ENCODE measurements around the gene MCC. TPM values are rescaled to one million over a fixed set of nuclear protein-coding genes. Genes with fewer than 3 reads are reported as not detected.

MCC gene
- polyA plus RNA-seq, 4 donors = 27.6 to 33.3 (median 31.7) TPM

GRCh38 chr5:113373426-113373825, 114.8 kb downstream of the MCC start:
- no peak for DNase-seq (ENCODE audit: low read depth in 4 of 4, low spot score in 2 of 4)

- peak in 3 of 4 donors; percentile 13 to 52 (median 46) for DNase-seq (ENCODE audit: low read depth in 4 of 4, low spot score in 2 of 4)
Observed at GRCh38 chr5:113371721-113372196, 116.5 kb downstream of the MCC start.

- DNase-seq (ENCODE audit: low read depth in 4 of 4, low spot score in 2 of 4) = no peak
Observed at GRCh38 chr5:113367586-113367985, 120.7 kb downstream of the MCC start.

GRCh38 chr5:113364466-113364865, 123.8 kb downstream of the MCC start:
- no peak for DNase-seq (ENCODE audit: low read depth in 4 of 4, low spot score in 2 of 4)

GRCh38 chr5:113361701-113362100, 126.6 kb downstream of the MCC start:
- DNase-seq (ENCODE audit: low read depth in 4 of 4, low spot score in 2 of 4) = no peak

- no peak for DNase-seq (ENCODE audit: low read depth in 4 of 4, low spot score in 2 of 4)
Observed at GRCh38 chr5:113359419-113359818, 128.8 kb downstream of the MCC start.

- no peak for DNase-seq (ENCODE audit: low read depth in 4 of 4, low spot score in 2 of 4)
Observed at GRCh38 chr5:113358696-113359095, 129.6 kb downstream of the MCC start.

- DNase-seq (ENCODE audit: low read depth in 4 of 4, low spot score in 2 of 4) = no peak
Observed at GRCh38 chr5:113357696-113358476, 130.4 kb downstream of the MCC start.

- no peak for DNase-seq (ENCODE audit: low read depth in 4 of 4, low spot score in 2 of 4)
Observed at GRCh38 chr5:113356487-113356886, 131.8 kb downstream of the MCC start.

GRCh38 chr5:113354055-113354454, 134.2 kb downstream of the MCC start:
- DNase-seq (ENCODE audit: low read depth in 4 of 4, low spot score in 2 of 4) = no peak

- no peak for DNase-seq (ENCODE audit: low read depth in 4 of 4, low spot score in 2 of 4)
Observed at GRCh38 chr5:113347572-113347971, 140.7 kb downstream of the MCC start.

- no peak for DNase-seq (ENCODE audit: low read depth in 4 of 4, low spot score in 2 of 4)
Observed at GRCh38 chr5:113344973-113345940, 143.0 kb downstream of the MCC start.

- no peak for DNase-seq (ENCODE audit: low read depth in 4 of 4, low spot score in 2 of 4)
Observed at GRCh38 chr5:113343343-113343742, 144.9 kb downstream of the MCC start.

GRCh38 chr5:113340537-113340936, 147.7 kb downstream of the MCC start:
- no peak for DNase-seq (ENCODE audit: low read depth in 4 of 4, low spot score in 2 of 4)

- DNase-seq (ENCODE audit: low read depth in 4 of 4, low spot score in 2 of 4) = no peak
Observed at GRCh38 chr5:113338628-113339027, 149.6 kb downstream of the MCC start.

- DNase-seq (ENCODE audit: low read depth in 4 of 4, low spot score in 2 of 4) = no peak
Observed at GRCh38 chr5:113337515-113338415, 150.5 kb downstream of the MCC start.

- DNase-seq (ENCODE audit: low read depth in 4 of 4, low spot score in 2 of 4) = no peak
Observed at GRCh38 chr5:113336975-113337374, 151.3 kb downstream of the MCC start.

GRCh38 chr5:113333411-113333810, 154.8 kb downstream of the MCC start:
- DNase-seq (ENCODE audit: low read depth in 4 of 4, low spot score in 2 of 4) = no peak

- no peak for DNase-seq (ENCODE audit: low read depth in 4 of 4, low spot score in 2 of 4)
Observed at GRCh38 chr5:113331209-113331551, 157.1 kb downstream of the MCC start.

GRCh38 chr5:113330533-113331208, 157.6 kb downstream of the MCC start:
- DNase-seq (ENCODE audit: low read depth in 4 of 4, low spot score in 2 of 4) = peak in 1 of 4 donors; percentile 24
